ENCODE results near the gene HSPB7. TPM values are rescaled to one million over a fixed set of nuclear protein-coding genes. Genes with fewer than 3 reads are reported as not detected.

The HSPB7 gene
- total RNA-seq, 1 donor from 2014 or later: not detected

- TF ChIP-seq CTCF (IDR thresholded peaks at IDR 0.05; ENCODE audit: insufficient read depth, low read length, poor library complexity, severe bottlenecking): no peak
- no peaks in the 10 kb centered on the region for H3K27me3 ChIP-seq (ENCODE audit: control insufficient read depth, insufficient read depth, low read length)
- DNase-seq (ENCODE audit: low read depth): no peak
Measured at GRCh38 chr1:16010837-16011236, 7.0 kb downstream of the HSPB7 start.

GRCh38 chr1:16009678-16010077, 8.2 kb downstream of the HSPB7 start:
- H3K27me3 ChIP-seq (ENCODE audit: control insufficient read depth, insufficient read depth, low read length): peaks cover 3% of the 10 kb centered on the region
- H3K4me3 ChIP-seq (ENCODE audit: low read depth, low read length): no peak overlapping the region
- H3K36me3 ChIP-seq (ENCODE audit: control insufficient read depth, insufficient read depth, low read length): no peaks in the 10 kb centered on the region
- no peak for TF ChIP-seq CTCF (IDR thresholded peaks at IDR 0.05; ENCODE audit: insufficient read depth, low read length, poor library complexity, severe bottlenecking)
- no peak for DNase-seq (ENCODE audit: low read depth)

More at GRCh38 chr1:16010837-16011236, 7.0 kb downstream of the HSPB7 start:
- Histone ChIP-seq H3K4me3 (ENCODE audit: low read depth, low read length) (no peak overlapping the region), H3K36me3 (ENCODE audit: control insufficient read depth, insufficient read depth, low read length) (no peaks in the 10 kb centered on the region)

DNA sequence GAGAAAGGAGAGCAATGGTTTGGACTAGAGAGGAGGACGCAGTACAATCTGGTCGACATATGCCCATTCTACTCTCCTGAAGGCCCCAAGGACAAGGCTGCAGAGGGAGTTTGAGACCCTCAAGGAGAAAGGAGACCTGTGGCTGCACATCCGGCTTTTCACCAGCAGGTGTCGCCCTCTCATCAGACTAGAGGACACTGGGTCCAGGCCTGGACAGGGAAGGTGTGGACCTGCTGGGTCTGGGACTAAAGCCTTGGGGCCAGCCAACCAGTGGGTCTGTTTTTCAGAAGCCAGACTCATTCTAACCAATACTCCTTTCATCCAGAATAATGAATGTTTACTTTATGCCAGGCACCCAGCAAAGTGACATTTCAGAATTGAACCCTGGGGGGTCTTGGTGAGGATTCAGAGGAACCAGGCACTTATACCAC, 8.8 kb downstream of the HSPB7 start:
- no peak for DNase-seq (ENCODE audit: low read depth)
- Histone ChIP-seq H3K36me3 (ENCODE audit: control insufficient read depth, insufficient read depth, low read length) (no peaks in the 10 kb centered on the region), H3K4me3 (ENCODE audit: low read depth, low read length) (no peak overlapping the region), H3K27me3 (ENCODE audit: control insufficient read depth, insufficient read depth, low read length) (peaks cover 3% of the 10 kb centered on the region)
- TF ChIP-seq CTCF (IDR thresholded peaks at IDR 0.05; ENCODE audit: insufficient read depth, low read length, poor library complexity, severe bottlenecking): peak; percentile 97

- no peak for DNase-seq (ENCODE audit: low read depth)
- Histone ChIP-seq H3K27me3 (ENCODE audit: control insufficient read depth, insufficient read depth, low read length) (peaks cover 3% of the 10 kb centered on the region), H3K36me3 (ENCODE audit: control insufficient read depth, insufficient read depth, low read length) (no peaks in the 10 kb centered on the region), H3K4me3 (ENCODE audit: low read depth, low read length) (no peak overlapping the region)
- no peak for TF ChIP-seq CTCF (IDR thresholded peaks at IDR 0.05; ENCODE audit: insufficient read depth, low read length, poor library complexity, severe bottlenecking)
Measured at GRCh38 chr1:16007671-16008341, 10.0 kb downstream of the HSPB7 start.

DNA sequence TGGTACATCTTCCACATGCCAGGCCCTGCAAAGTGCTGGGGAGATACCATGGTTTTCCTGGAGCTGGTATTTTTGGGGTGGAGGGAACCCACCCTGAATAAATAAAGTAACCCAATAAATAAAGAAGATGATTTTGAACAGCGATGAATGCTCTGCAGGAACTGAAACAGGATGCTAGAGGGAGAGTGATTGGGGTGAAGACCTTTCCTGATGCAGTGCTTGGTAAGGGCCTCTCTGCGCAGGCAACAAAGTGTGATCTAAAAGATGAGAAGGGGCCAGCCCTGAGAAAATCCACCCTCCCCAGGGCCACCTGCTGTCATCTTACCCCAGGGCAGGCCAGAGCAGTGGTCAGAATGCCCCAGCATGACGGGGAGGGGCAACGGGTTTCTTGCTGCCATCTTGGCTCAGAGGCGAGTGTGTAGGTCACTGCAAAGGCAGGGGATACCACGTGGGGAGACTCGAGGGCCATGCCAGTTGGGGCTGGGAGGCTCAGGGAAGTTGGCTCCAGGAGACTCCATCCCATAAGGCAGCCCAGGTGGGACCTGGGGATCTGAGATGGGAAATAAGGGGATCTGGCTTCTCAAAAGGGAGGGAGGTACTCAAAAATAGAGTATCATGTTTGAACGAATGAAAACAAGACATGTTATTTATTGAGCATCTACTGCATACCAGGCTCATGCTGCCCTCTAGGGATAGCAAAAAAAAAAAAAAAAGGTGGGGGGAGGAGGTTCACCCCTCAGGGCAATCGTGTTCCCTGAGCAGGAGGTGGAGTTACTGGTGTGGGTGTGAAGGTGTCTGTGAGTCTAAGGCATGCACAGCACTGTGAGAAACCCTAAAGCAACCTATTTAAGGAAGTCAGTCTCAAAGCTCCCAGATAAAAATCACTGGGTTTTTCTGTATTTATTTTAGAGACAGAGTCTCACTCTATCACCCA, 11.0 kb downstream of the HSPB7 start:
- no peak for DNase-seq (ENCODE audit: low read depth)
- peaks cover 3% of the 10 kb centered on the region for H3K27me3 ChIP-seq (ENCODE audit: control insufficient read depth, insufficient read depth, low read length)

More for the DNA sequence above, 11.0 kb downstream of the HSPB7 start:
- Histone ChIP-seq H3K36me3 (ENCODE audit: control insufficient read depth, insufficient read depth, low read length) (no peaks in the 10 kb centered on the region), H3K4me3 (ENCODE audit: low read depth, low read length) (no peak overlapping the region)
- TF ChIP-seq CTCF (IDR thresholded peaks at IDR 0.05; ENCODE audit: insufficient read depth, low read length, poor library complexity, severe bottlenecking): no peak
